A673 (cell line): ENCODE measurements around the gene TMEM14C.

ENCODE experiments used
- CTCF ChIP-seq: fragments of 300-800, 200-600 bp; sonication (generic); conservative IDR thresholded peaks from 2 replicates; pipeline ENCODE4 v1.5.1; 2017; ENCODE audit warnings: low read depth, mild to moderate bottlenecking, antibody characterized with exemption, low read length, moderate library complexity, mixed read lengths
- EZH2 ChIP-seq: fragments of 200-600 bp; sonication (generic); IDR thresholded peaks from 2 replicates; pipeline ENCODE4 v1.6.1; 2017; ENCODE audit warnings: borderline replicate concordance, low read depth, mild to moderate bottlenecking, mixed read lengths, antibody characterized with exemption, low read length; ENCODE audit not compliant: poor library complexity, severe bottlenecking

GRCh38 chr6:10676403-10676802 lies 46.5 kb upstream of the TMEM14C start:
- TF ChIP-seq CTCF (no peak), EZH2 (no peak)
